IgD-negative memory B cell (primary cell): ENCODE data around the gene CDHR5. TPM values are rescaled to one million over a fixed set of nuclear protein-coding genes. Genes with fewer than 3 reads are reported as not detected.

Experiments used
- H3K27ac Mint-ChIP-seq, 3 donors: one replicate each; pipeline ENCODE4 v1.8.0; 2020 to 2022; ENCODE audit warnings: mild to moderate bottlenecking in 3 of 3, mixed read lengths in 3 of 3, moderate library complexity in 1 of 3
- H3K27me3 Mint-ChIP-seq: one replicate; pipeline ENCODE4 v1.8.0; 2021; ENCODE audit warnings: mixed read lengths
- H3K36me3 Mint-ChIP-seq: one replicate; pipeline ENCODE4 v1.8.0; 2020; ENCODE audit warnings: mild to moderate bottlenecking, mixed read lengths
- H3K4me1 Mint-ChIP-seq, 3 donors: one replicate each; pipeline ENCODE4 v1.8.0; 2020 to 2022; ENCODE audit warnings: mixed read lengths in 3 of 3, mild to moderate bottlenecking in 1 of 3
- H3K4me3 Mint-ChIP-seq, 4 donors: one replicate each; pipeline ENCODE4 v1.8.0; 2020 to 2022; ENCODE audit warnings: mild to moderate bottlenecking in 4 of 4, mixed read lengths in 4 of 4, moderate library complexity in 3 of 4
- H3K9me3 Mint-ChIP-seq, 3 donors: one replicate each; pipeline ENCODE4 v1.8.0; 2020 to 2021; ENCODE audit warnings: mixed read lengths in 3 of 3, mild to moderate bottlenecking in 1 of 3
- polyA plus RNA-seq: library from polyadenylated mRNA; unstranded; fragments of 300-500 nt; fragmentation: Illumina TruSeq; gene quantifications from one replicate; pipeline ENCODE4 v1.2.3, GENCODE V29; 2021

Gene CDHR5
- polyA plus RNA-seq, 1 donor from 2014 or later: not detected

GRCh38 chr11:612961-613300 lies 11.8 kb downstream of the CDHR5 start:
- no peaks in the 10 kb centered on the region for H3K27me3 Mint-ChIP-seq
- H3K36me3 Mint-ChIP-seq: peaks cover 6% of the 10 kb centered on the region
- H3K4me1 Mint-ChIP-seq: peaks cover 5 to 10% (median 6%) of the 10 kb centered on the region in 3 donors
- H3K9me3 Mint-ChIP-seq: no peaks in the 10 kb centered on the region
- H3K27ac Mint-ChIP-seq: peak overlapping the region in 1 of 3 donors; percentile 91
- peak overlapping the region in 1 of 4 donors; percentile 88 for H3K4me3 Mint-ChIP-seq

- Mint-ChIP-seq H3K4me1 (peaks cover 5 to 10% (median 6%) of the 10 kb centered on the region in 3 donors), H3K36me3 (peaks cover 6% of the 10 kb centered on the region), H3K27ac (peak overlapping the region; percentile 46 to 93 (median 91)), H3K9me3 (no peaks in the 10 kb centered on the region), H3K27me3 (no peaks in the 10 kb centered on the region), H3K4me3 (peak overlapping the region in 2 of 4 donors; percentile 5 to 88)
These were observed 12.4 kb downstream of the CDHR5 start for GRCh38 chr11:612201-612960.

GRCh38 chr11:611001-611996 lies 13.5 kb downstream of the CDHR5 start:
- H3K4me1 Mint-ChIP-seq: peaks cover 3 to 10% (median 4%) of the 10 kb centered on the region in 3 donors
- no peaks in the 10 kb centered on the region for H3K9me3 Mint-ChIP-seq
- H3K36me3 Mint-ChIP-seq: peaks cover 5% of the 10 kb centered on the region
- peak overlapping the region in 1 of 4 donors; percentile 32 for H3K4me3 Mint-ChIP-seq
- peak overlapping the region in 2 of 3 donors; percentile 91 to 93 for H3K27ac Mint-ChIP-seq
- H3K27me3 Mint-ChIP-seq: no peaks in the 10 kb centered on the region

- H3K27me3 Mint-ChIP-seq: no peaks in the 10 kb centered on the region
- peaks cover 2 to 4% (median 2%) of the 10 kb centered on the region in 3 donors for H3K4me1 Mint-ChIP-seq
- no peak overlapping the region for H3K4me3 Mint-ChIP-seq
- H3K9me3 Mint-ChIP-seq: no peaks in the 10 kb centered on the region
- H3K27ac Mint-ChIP-seq: peak overlapping the region in 1 of 3 donors; percentile 86
- H3K36me3 Mint-ChIP-seq: peaks cover 4% of the 10 kb centered on the region
These were observed 14.5 kb downstream of the CDHR5 start for GRCh38 chr11:610146-610801.

- H3K4me3 Mint-ChIP-seq: no peak overlapping the region
- H3K9me3 Mint-ChIP-seq: no peaks in the 10 kb centered on the region
- peaks cover 2 to 4% (median 2%) of the 10 kb centered on the region in 3 donors for H3K4me1 Mint-ChIP-seq
- H3K27me3 Mint-ChIP-seq: no peaks in the 10 kb centered on the region
- H3K27ac Mint-ChIP-seq: no peak overlapping the region
- H3K36me3 Mint-ChIP-seq: peaks cover 5% of the 10 kb centered on the region
These were observed 15.4 kb downstream of the CDHR5 start for GRCh38 chr11:609341-609811.

GRCh38 chr11:608791-609251 lies 15.9 kb downstream of the CDHR5 start:
- Mint-ChIP-seq H3K4me1 (peaks cover 0 to 4% (median 2%) of the 10 kb centered on the region in 3 donors), H3K27ac (peak overlapping the region in 1 of 3 donors; percentile 80), H3K27me3 (no peaks in the 10 kb centered on the region), H3K36me3 (peaks cover 5% of the 10 kb centered on the region), H3K4me3 (no peak overlapping the region), H3K9me3 (no peaks in the 10 kb centered on the region)

GRCh38 chr11:607971-608659 lies 16.6 kb downstream of the CDHR5 start:
- Mint-ChIP-seq H3K4me3 (peak overlapping the region in 1 of 4 donors; percentile 33), H3K4me1 (peaks cover 0 to 4% (median 2%) of the 10 kb centered on the region in 3 donors), H3K27me3 (no peaks in the 10 kb centered on the region), H3K27ac (peak overlapping the region in 1 of 3 donors; percentile 80), H3K9me3 (no peaks in the 10 kb centered on the region), H3K36me3 (peaks cover 5% of the 10 kb centered on the region)

- H3K4me1 Mint-ChIP-seq: peaks cover 0 to 3% (median 2%) of the 10 kb centered on the region in 3 donors
- no peaks in the 10 kb centered on the region for H3K9me3 Mint-ChIP-seq
- H3K36me3 Mint-ChIP-seq: peaks cover 5% of the 10 kb centered on the region
- peak overlapping the region in 1 of 3 donors; percentile 69 for H3K27ac Mint-ChIP-seq
- no peaks in the 10 kb centered on the region for H3K27me3 Mint-ChIP-seq
- no peak overlapping the region for H3K4me3 Mint-ChIP-seq
These were observed 17.6 kb downstream of the CDHR5 start for GRCh38 chr11:607020-607780.

GRCh38 chr11:606245-606644 lies 18.5 kb downstream of the CDHR5 start:
- Mint-ChIP-seq H3K4me1 (peaks cover 0 to 2% (median 0%) of the 10 kb centered on the region in 3 donors), H3K27ac (no peak overlapping the region), H3K27me3 (no peaks in the 10 kb centered on the region), H3K36me3 (peaks cover 5% of the 10 kb centered on the region), H3K9me3 (no peaks in the 10 kb centered on the region), H3K4me3 (no peak overlapping the region)

- peaks cover 0 to 2% (median 0%) of the 10 kb centered on the region in 3 donors for H3K4me1 Mint-ChIP-seq
- H3K4me3 Mint-ChIP-seq: no peak overlapping the region
- H3K27me3 Mint-ChIP-seq: no peaks in the 10 kb centered on the region
- H3K36me3 Mint-ChIP-seq: peaks cover 3% of the 10 kb centered on the region
- H3K9me3 Mint-ChIP-seq: no peaks in the 10 kb centered on the region
- peak overlapping the region in 2 of 3 donors; percentile 62 to 88 for H3K27ac Mint-ChIP-seq
These were observed 19.2 kb downstream of the CDHR5 start for GRCh38 chr11:605286-606129.

GRCh38 chr11:603154-603553 lies 21.6 kb downstream of the CDHR5 start:
- Mint-ChIP-seq H3K27me3 (no peaks in the 10 kb centered on the region), H3K4me1 (no peaks in the 10 kb centered on the region), H3K36me3 (peaks cover 3% of the 10 kb centered on the region), H3K27ac (no peak overlapping the region), H3K9me3 (no peaks in the 10 kb centered on the region), H3K4me3 (no peak overlapping the region)

- Mint-ChIP-seq H3K36me3 (peaks cover 3% of the 10 kb centered on the region), H3K27ac (peak overlapping the region in 1 of 3 donors; percentile 47), H3K9me3 (no peaks in the 10 kb centered on the region), H3K4me1 (no peaks in the 10 kb centered on the region), H3K4me3 (no peak overlapping the region), H3K27me3 (no peaks in the 10 kb centered on the region)
These were observed 23.0 kb downstream of the CDHR5 start for GRCh38 chr11:601573-602245.
